ENCODE data around the gene CNGA3. TPM values are rescaled to one million over a fixed set of nuclear protein-coding genes. Genes with fewer than 3 reads are reported as not detected.

CNGA3 gene
- total and polyA plus RNA-seq, 9 donors, result 0.35 to 1.5 (median 0.56) TPM

DNA sequence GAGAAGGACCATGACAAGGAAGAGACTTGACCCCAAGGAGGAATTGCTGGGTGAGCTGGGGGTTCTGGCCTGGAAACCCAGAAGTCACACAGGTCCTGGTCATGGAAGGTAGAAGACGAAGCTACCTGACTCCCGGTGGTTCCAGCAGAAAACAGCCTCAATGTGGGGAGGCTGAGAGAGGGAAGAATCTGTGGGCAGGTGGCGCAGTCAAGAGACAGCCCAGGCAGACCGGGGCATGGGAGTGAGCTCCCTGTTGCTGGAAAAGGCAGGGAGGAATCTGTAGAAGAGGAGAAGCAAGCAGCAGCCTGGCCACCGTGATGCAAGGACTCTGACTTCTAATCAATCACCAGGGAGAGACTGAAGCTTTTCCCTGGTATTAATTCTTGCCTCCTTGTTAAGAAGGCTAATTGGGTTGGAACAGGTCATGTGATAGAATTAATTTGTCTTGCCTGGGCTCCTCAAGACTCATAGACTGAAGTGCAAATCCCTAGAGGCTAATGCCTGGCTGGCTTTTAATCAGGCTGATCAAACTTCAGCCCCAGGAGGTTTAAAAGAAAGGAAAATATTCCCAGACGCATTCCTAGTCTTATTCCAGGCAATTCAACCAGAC is 30.1 kb downstream of the CNGA3 start:
- Histone ChIP-seq H3K36me3 (ENCODE audit: control insufficient read depth, insufficient read depth, low read length) (no peaks in the 10 kb centered on the region), H3K4me1 (ENCODE audit: control insufficient read depth, insufficient read depth, low read length) (peaks cover 24% of the 10 kb centered on the region), H3K27me3 (ENCODE audit: control insufficient read depth, insufficient read depth, low read length) (peaks cover 2% of the 10 kb centered on the region), H3K27ac (ENCODE audit: low read length) (no peak overlapping the region), H3K4me3 (ENCODE audit: low read length) (no peak overlapping the region), H3K9me3 (replicated peaks; ENCODE audit: control insufficient read depth, low read depth, low read length) (no peaks in the 10 kb centered on the region)
- 87% methylated on average over 4 of the region's 6 CpGs for WGBS (ENCODE audit: insufficient coverage)
- no peak for DNase-seq

DNA sequence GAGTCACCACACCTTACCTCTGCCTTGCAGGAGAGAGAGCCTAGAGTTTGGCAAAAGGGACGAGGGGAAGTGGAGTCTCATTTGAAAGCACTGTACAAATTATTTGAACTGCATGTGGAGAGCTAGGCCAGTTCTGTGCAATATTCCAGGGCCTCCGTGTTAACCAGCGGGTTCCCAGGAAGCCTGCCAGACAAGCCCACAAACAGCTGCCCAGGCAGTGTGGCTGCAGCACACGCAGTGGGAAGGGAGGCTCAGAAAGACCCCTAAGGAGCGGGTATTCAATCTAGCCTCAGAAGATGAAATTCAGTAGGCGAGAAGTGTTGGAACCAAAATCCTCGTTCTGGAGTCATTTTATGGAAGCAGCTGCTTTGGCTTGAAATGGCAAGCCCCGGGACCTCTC is 30.7 kb downstream of the CNGA3 start:
- Histone ChIP-seq H3K9me3 (replicated peaks; ENCODE audit: control insufficient read depth, low read depth, low read length) (no peaks in the 10 kb centered on the region), H3K27me3 (ENCODE audit: control insufficient read depth, insufficient read depth, low read length) (peaks cover 2% of the 10 kb centered on the region), H3K36me3 (ENCODE audit: control insufficient read depth, insufficient read depth, low read length) (no peaks in the 10 kb centered on the region), H3K27ac (ENCODE audit: low read length) (no peak overlapping the region), H3K4me3 (ENCODE audit: low read length) (no peak overlapping the region), H3K4me1 (ENCODE audit: control insufficient read depth, insufficient read depth, low read length) (peaks cover 24% of the 10 kb centered on the region)
- DNase-seq, result peak; percentile 47
- whole genome bisulfite sequencing (ENCODE audit: insufficient coverage), result 45% methylated on average over 6 of the region's 8 CpGs

DNA sequence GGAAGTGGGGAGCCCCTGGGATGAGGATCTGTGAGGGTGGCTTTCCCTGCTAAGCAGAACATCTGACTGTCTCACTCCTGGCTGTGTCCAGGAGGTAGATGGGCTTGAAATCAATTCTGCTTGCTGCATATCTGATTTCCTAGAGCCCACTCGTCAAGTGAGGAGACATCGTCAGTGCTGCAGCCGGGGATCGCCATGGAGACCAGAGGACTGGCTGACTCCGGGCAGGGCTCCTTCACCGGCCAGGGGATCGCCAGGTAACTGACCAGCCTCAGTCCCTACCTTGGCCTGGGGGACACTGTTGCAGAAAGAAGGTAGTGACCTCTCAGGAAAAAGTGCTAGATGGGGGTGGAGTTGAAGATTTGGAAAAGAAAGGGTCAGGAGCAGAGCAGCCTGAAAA is 31.3 kb downstream of the CNGA3 start:
- DNase-seq, result peak; percentile 16
- Histone ChIP-seq H3K36me3 (ENCODE audit: control insufficient read depth, insufficient read depth, low read length) (no peaks in the 10 kb centered on the region), H3K27me3 (ENCODE audit: control insufficient read depth, insufficient read depth, low read length) (peaks cover 2% of the 10 kb centered on the region), H3K4me1 (ENCODE audit: control insufficient read depth, insufficient read depth, low read length) (peaks cover 24% of the 10 kb centered on the region), H3K9me3 (replicated peaks; ENCODE audit: control insufficient read depth, low read depth, low read length) (no peaks in the 10 kb centered on the region), H3K27ac (ENCODE audit: low read length) (no peak overlapping the region), H3K4me3 (ENCODE audit: low read length) (no peak overlapping the region)
- WGBS (ENCODE audit: insufficient coverage), result 34% methylated on average over 7 of the region's 7 CpGs

DNA sequence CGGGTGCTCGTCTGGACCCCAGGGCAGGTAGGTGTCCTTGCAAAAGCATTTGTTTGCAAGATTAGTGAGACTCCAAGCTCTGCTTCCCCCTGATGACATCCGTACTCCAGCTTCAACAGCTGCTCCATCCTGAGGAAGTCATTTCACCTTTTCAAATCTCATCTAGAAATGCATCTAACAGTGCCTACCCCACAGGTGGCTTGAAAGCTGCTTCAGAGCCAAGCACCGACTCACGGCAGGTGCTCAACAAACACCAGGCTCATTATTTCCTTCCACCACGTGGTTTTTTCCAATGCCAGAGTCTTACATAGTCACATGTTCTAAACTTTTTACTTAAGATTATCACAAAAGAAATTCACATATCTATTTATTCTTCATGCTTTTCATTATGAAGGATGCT is 31.9 kb downstream of the CNGA3 start:
- DNase-seq, result no peak
- 34% methylated on average over 3 of the region's 6 CpGs for WGBS (ENCODE audit: insufficient coverage)
- H3K36me3 ChIP-seq (ENCODE audit: control insufficient read depth, insufficient read depth, low read length), result no peaks in the 10 kb centered on the region
- peaks cover 2% of the 10 kb centered on the region for H3K27me3 ChIP-seq (ENCODE audit: control insufficient read depth, insufficient read depth, low read length)
- H3K4me3 ChIP-seq (ENCODE audit: low read length), result no peak overlapping the region
- no peaks in the 10 kb centered on the region for H3K9me3 ChIP-seq (replicated peaks; ENCODE audit: control insufficient read depth, low read depth, low read length)
- H3K4me1 ChIP-seq (ENCODE audit: control insufficient read depth, insufficient read depth, low read length), result peaks cover 24% of the 10 kb centered on the region
- no peak overlapping the region for H3K27ac ChIP-seq (ENCODE audit: low read length)

DNA sequence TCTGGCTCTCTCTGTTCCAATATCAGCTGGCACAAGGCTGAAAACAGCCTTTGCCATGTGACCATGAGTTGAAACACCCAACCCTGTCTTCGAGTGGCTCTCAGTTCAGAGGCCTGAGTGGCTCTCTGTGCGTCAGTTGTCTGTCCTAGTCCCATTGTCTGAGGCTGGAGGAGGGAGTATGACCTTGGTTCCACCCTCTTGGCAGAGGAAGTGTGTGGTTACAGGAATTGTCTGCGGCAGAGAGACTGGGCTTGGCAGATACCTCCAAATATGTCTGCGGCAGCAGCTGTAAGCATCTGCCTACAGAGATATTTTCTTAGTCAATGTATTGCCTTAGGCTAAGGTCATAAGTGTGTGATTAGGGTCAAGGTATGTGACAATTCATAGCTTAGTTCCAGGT is 32.6 kb downstream of the CNGA3 start:
- peak; percentile 78 for DNase-seq

DNA sequence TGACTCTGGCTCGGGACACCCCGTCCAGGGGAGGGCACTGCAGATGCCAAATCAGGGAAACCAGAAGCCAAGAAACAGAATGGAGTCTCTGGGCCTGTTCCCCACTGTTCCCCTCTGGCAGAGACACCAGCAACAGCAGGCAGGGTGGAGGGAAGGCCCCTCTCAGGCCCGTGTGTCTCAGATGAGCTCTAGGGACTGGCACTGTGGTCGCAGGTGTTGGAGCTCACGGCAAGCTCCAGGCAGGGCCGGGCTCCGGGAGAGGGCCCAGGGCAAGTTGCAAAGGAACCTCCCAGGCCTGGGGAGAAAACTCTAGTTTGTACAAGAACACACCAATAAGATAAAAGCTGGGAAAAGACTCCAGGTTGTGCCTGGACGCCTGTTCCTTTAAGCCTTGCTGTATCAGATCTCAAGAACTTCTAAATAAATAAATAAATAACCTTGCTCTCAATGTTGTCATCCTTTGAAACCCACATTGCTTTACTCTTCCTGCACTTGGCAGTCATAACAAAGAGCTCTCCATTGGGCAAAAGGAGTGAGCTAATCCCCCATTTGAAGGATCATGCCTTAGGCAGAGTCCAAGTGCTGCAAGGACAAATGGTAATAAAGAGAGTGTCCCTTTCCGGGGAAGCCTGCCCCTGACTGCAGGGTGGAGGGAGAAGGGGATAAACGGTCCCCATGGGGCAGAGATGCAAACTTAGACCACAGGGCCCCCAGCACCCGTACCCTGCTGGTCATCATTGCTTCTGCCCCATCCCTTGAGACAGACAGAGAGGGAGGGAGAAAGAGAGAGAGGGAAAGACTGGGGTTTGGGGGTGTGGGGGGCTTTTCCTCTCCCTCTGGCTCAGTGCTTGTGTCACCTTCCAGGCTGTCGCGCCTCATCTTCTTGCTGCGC is 33.3 kb downstream of the CNGA3 start:
- WGBS (ENCODE audit: insufficient coverage), result 64% methylated on average over 7 of the region's 14 CpGs
- H3K27me3 ChIP-seq (ENCODE audit: control insufficient read depth, insufficient read depth, low read length), result peaks cover 2% of the 10 kb centered on the region
- H3K36me3 ChIP-seq (ENCODE audit: control insufficient read depth, insufficient read depth, low read length), result no peaks in the 10 kb centered on the region
- H3K9me3 ChIP-seq (replicated peaks; ENCODE audit: control insufficient read depth, low read depth, low read length), result no peaks in the 10 kb centered on the region
- DNase-seq, result no peak
- no peak overlapping the region for H3K4me3 ChIP-seq (ENCODE audit: low read length)
- H3K27ac ChIP-seq (ENCODE audit: low read length), result peak overlapping the region; percentile 69
- H3K4me1 ChIP-seq (ENCODE audit: control insufficient read depth, insufficient read depth, low read length), result peaks cover 24% of the 10 kb centered on the region

More for the DNA sequence above, 32.6 kb downstream of the CNGA3 start:
- 72% methylated on average over 4 of the region's 4 CpGs for WGBS (ENCODE audit: insufficient coverage)
- H3K27ac ChIP-seq (ENCODE audit: low read length), result peak overlapping the region; percentile 69
- H3K36me3 ChIP-seq (ENCODE audit: control insufficient read depth, insufficient read depth, low read length), result no peaks in the 10 kb centered on the region
- peaks cover 2% of the 10 kb centered on the region for H3K27me3 ChIP-seq (ENCODE audit: control insufficient read depth, insufficient read depth, low read length)
- H3K4me3 ChIP-seq (ENCODE audit: low read length), result no peak overlapping the region
- peaks cover 24% of the 10 kb centered on the region for H3K4me1 ChIP-seq (ENCODE audit: control insufficient read depth, insufficient read depth, low read length)
- H3K9me3 ChIP-seq (replicated peaks; ENCODE audit: control insufficient read depth, low read depth, low read length), result no peaks in the 10 kb centered on the region

DNA sequence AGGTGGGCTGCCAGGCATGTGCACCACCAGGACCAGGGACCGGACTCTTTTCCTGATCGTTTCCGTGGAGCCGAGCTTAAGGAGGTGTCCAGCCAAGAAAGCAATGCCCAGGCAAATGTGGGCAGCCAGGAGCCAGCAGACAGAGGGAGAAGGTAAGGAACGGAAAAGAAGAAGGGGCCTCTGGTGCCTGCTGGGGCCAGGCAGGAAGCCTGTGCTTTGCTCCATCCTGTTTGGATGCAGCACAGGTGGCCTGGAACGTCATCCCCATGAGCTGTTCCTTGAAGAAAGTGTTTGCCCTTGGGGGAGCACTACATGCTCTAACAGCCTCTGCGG is 33.9 kb downstream of the CNGA3 start:
- 74% methylated on average over 6 of the region's 7 CpGs for WGBS (ENCODE audit: insufficient coverage)
- Histone ChIP-seq H3K36me3 (ENCODE audit: control insufficient read depth, insufficient read depth, low read length) (no peaks in the 10 kb centered on the region), H3K4me1 (ENCODE audit: control insufficient read depth, insufficient read depth, low read length) (peaks cover 24% of the 10 kb centered on the region), H3K27me3 (ENCODE audit: control insufficient read depth, insufficient read depth, low read length) (peaks cover 2% of the 10 kb centered on the region), H3K4me3 (ENCODE audit: low read length) (no peak overlapping the region), H3K27ac (ENCODE audit: low read length) (no peak overlapping the region), H3K9me3 (replicated peaks; ENCODE audit: control insufficient read depth, low read depth, low read length) (no peaks in the 10 kb centered on the region)
- DNase-seq, result no peak

DNA sequence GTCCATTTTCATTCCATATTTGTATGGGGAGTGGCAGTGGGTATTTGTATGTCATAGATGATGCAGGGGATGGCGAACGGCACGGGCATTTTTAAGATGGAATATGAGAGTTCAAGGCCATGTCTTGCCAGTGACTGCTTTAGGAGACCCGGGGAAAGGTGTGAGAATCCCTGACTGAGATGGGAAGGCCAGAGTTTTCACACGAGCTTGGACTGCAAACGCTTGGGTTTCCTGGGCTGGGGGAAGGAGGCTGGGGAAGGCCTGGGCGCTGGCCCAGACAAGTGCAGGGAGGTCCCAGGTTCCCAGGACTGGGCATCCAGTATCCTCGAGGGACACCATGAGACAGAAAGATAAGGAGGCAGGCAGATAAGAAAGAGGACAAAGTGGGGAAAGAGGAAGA is 35.2 kb downstream of the CNGA3 start:
- no peak overlapping the region for H3K27ac ChIP-seq (ENCODE audit: low read length)
- WGBS (ENCODE audit: insufficient coverage), result 79% methylated on average over 8 of the region's 8 CpGs

DNA sequence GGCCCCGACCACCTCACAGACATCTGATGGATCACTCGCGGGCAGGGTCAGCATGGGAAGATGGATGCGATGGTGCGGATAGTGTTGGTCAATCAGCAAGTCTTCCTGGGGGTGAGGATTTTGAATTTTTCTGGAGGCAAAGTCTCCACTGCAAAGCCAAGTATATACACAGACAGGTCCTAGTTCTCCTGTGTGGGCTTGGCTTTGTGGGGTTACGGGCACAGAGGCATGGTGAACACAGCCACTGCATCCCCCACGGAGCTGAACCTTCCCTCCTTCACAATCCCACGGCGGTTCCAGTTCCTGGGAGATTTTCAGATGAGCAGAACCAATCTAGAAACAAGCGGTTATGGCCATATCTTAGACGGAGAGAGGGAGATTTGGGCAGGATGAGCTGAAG is 35.8 kb downstream of the CNGA3 start:
- Histone ChIP-seq H3K4me1 (ENCODE audit: control insufficient read depth, insufficient read depth, low read length) (peaks cover 14% of the 10 kb centered on the region), H3K4me3 (ENCODE audit: low read length) (no peak overlapping the region), H3K27me3 (ENCODE audit: control insufficient read depth, insufficient read depth, low read length) (peaks cover 2% of the 10 kb centered on the region), H3K9me3 (replicated peaks; ENCODE audit: control insufficient read depth, low read depth, low read length) (no peaks in the 10 kb centered on the region), H3K36me3 (ENCODE audit: control insufficient read depth, insufficient read depth, low read length) (no peaks in the 10 kb centered on the region), H3K27ac (ENCODE audit: low read length) (no peak overlapping the region)
- 81% methylated on average over 3 of the region's 11 CpGs for WGBS (ENCODE audit: insufficient coverage)
- no peak for DNase-seq

More for the DNA sequence above, 35.2 kb downstream of the CNGA3 start:
- Histone ChIP-seq H3K9me3 (replicated peaks; ENCODE audit: control insufficient read depth, low read depth, low read length) (no peaks in the 10 kb centered on the region), H3K27me3 (ENCODE audit: control insufficient read depth, insufficient read depth, low read length) (peaks cover 2% of the 10 kb centered on the region), H3K4me1 (ENCODE audit: control insufficient read depth, insufficient read depth, low read length) (peaks cover 18% of the 10 kb centered on the region), H3K4me3 (ENCODE audit: low read length) (no peak overlapping the region), H3K36me3 (ENCODE audit: control insufficient read depth, insufficient read depth, low read length) (no peaks in the 10 kb centered on the region)
- DNase-seq, result no peak

DNA sequence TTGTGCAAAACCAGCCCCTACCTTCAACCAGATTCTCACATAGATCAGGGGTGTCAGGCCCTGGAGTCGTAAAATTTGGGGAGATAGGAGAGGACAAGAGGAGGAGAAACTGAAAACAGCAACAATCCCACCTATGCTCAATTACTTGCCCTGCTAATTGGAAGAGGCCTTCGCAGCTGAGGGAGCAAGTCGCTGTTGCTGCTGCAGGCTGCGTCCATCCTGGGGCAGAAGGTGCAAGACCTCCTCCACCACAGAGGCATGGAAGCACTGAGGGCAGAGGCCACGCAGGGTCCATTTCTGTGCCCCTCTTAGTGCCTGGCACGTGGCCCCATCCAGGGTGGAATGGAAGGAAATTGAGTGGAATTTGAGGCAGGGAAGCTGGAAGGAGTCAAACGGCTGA is 36.5 kb downstream of the CNGA3 start:
- whole genome bisulfite sequencing (ENCODE audit: insufficient coverage), result 80% methylated on average over 3 of the region's 7 CpGs

More for the DNA sequence above, 36.5 kb downstream of the CNGA3 start:
- Histone ChIP-seq H3K36me3 (ENCODE audit: control insufficient read depth, insufficient read depth, low read length) (no peaks in the 10 kb centered on the region), H3K27me3 (ENCODE audit: control insufficient read depth, insufficient read depth, low read length) (no peaks in the 10 kb centered on the region), H3K4me1 (ENCODE audit: control insufficient read depth, insufficient read depth, low read length) (peaks cover 14% of the 10 kb centered on the region), H3K27ac (ENCODE audit: low read length) (no peak overlapping the region), H3K4me3 (ENCODE audit: low read length) (no peak overlapping the region), H3K9me3 (replicated peaks; ENCODE audit: control insufficient read depth, low read depth, low read length) (no peaks in the 10 kb centered on the region)
- no peak for DNase-seq

Data from muscle of leg (tissue), 11 donors.